Measurements from ENCODE around the gene MUC2. TPM values are rescaled to one million over a fixed set of nuclear protein-coding genes. Genes with fewer than 3 reads are reported as not detected.

MUC2 gene
- total and polyA plus RNA-seq, 9 of the 15 experiments (the other 6 are each of a cell fraction or from before 2014, with no cell fraction given) = under 0.01 to 0.18 TPM; not detected in 7

- DNase-seq (ENCODE audit: extremely low read depth in 1 of 4, low spot score in 3 of 4) (no peak), ATAC-seq (no peak), FAIRE-seq (no peak)
- Histone ChIP-seq H3K9me3 (replicated peaks; ENCODE audit: control insufficient read depth, insufficient read depth, low read depth, low read length) (no peaks in the 10 kb centered on the region), H3K9ac (ENCODE audit: insufficient read depth in 1 of 2, low read depth in 2 of 2, low read length in 2 of 2) (no peak overlapping the region), H3K27me3 (ENCODE audit: control insufficient read depth in 2 of 2, insufficient read depth in 2 of 2, low read length in 2 of 2) (peaks cover 9 to 22% of the 10 kb centered on the region in 2 experiments; a peak in 4 of 5 replicates), H3K4me1 (replicated peaks in 1 of 2; ENCODE audit: control insufficient read depth in 2 of 2, insufficient read depth in 2 of 2, low read length in 2 of 2) (peaks cover 0 to 14% of the 10 kb centered on the region in 2 experiments; a peak in 1 of 5 replicates), H3K4me2 (ENCODE audit: insufficient read depth, low read length) (no peak overlapping the region), H2AFZ (ENCODE audit: low read depth, low read length) (no peak overlapping the region), H3K27ac (ENCODE audit: extremely low read depth, low read depth, low read length) (no peak overlapping the region), H3K79me2 (ENCODE audit: control insufficient read depth, insufficient read depth, low read length) (no peaks in the 10 kb centered on the region), H4K20me1 (replicated peaks; ENCODE audit: control insufficient read depth, insufficient read depth, low read length) (no peaks in the 10 kb centered on the region), H3K36me3 (ENCODE audit: control insufficient read depth, insufficient read depth, low read length) (no peaks in the 10 kb centered on the region), H3K4me3 (no peak overlapping the region), H3K9me1 (ENCODE audit: control insufficient read depth, insufficient read depth, low read length) (no peaks in the 10 kb centered on the region)
- intact Hi-C loops (cut with micrococcal nuclease) (loop anchor here (10.0 kb wide), 1 partner anchor 457 kb away; the partner anchor contains the start of gene DUSP8), in situ Hi-C loops (cut with MboI) (no loop called here)
- POLR2A ChIA-PET = no interaction called here
- 0% methylated on average over 6 of the region's 6 CpGs for WGBS (ENCODE audit: insufficient coverage, low coverage, missing lambda C conversion rate)
- no TSS peak for BruUV-seq (replicated peaks)
- CTCF ChIA-PET (ENCODE audit: low intra/inter-chr PET ratio) = no interaction called here
- TF ChIP-seq SUPT5H (IDR thresholded peaks at IDR 0.05) (no peak), ZNF589 (CRISPR knock-in tag; IDR thresholded peaks at IDR 0.05; ENCODE audit: low read depth) (no peak), ZEB2 (IDR thresholded peaks at IDR 0.05) (no peak), MTA1 (IDR thresholded peaks at IDR 0.05; ENCODE audit: borderline replicate concordance) (no peak), ZNF431 (CRISPR knock-in tag; IDR thresholded peaks at IDR 0.05) (no peak), TOE1 (IDR thresholded peaks at IDR 0.05; ENCODE audit: borderline replicate concordance) (no peak), TOE1 (CRISPR knock-in tag; IDR thresholded peaks at IDR 0.05; ENCODE audit: borderline replicate concordance, low read depth) (no peak), ZNF584 (CRISPR knock-in tag; IDR thresholded peaks at IDR 0.05; ENCODE audit: low read depth) (no peak), NRF1 (conservative IDR thresholded peaks at IDR 0.05 in 1 of 2, IDR thresholded peaks at IDR 0.05 in 1 of 2) (no peak), HMG20A (CRISPR knock-in tag; conservative IDR thresholded peaks at IDR 0.05) (no peak), CREB3L1 (IDR thresholded peaks at IDR 0.05; ENCODE audit: borderline replicate concordance, low read depth) (no peak)
- TF ChIP-seq, protein P1, sequence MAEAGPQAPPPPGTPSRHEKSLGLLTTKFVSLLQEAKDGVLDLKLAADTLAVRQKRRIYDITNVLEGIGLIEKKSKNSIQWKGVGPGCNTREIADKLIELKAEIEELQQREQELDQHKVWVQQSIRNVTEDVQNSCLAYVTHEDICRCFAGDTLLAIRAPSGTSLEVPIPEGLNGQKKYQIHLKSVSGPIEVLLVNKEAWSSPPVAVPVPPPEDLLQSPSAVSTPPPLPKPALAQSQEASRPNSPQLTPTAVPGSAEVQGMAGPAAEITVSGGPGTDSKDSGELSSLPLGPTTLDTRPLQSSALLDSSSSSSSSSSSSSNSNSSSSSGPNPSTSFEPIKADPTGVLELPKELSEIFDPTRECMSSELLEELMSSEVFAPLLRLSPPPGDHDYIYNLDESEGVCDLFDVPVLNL (CRISPR knock-in tag; IDR thresholded peaks at IDR 0.05; ENCODE audit: low read depth) = no peak
These were observed 43.3 kb downstream of the MUC2 start for GRCh38 chr11:1117992-1118391.
